Glomerular visceral epithelial cell (primary cell): ENCODE results near the gene OR2AK2.

ENCODE experiments used
- DNase-seq: peaks from one replicate; pipeline ENCODE4 v3.0.0-alpha.2; 2016; ENCODE audit errors: extremely low spot score

Gene OR2AK2

DNA sequence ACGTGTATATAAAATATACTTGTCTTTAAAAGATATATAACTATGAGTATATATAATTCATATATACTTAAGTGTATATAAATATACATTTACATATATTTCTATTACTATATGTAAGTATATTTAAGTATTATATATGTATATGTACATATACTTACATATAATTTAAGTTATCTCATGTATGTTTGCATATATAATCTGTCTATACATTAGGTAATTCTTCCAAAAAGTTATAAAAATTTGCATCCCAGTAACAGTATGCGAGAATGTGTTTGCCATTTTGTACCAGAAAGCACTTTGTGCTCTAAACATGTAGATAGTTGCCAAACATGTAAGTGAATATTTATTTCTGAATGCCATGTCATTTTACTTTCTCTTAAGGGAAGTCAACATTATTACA is at the start of gene OR2AK2:
Gene OR2AK2 (plus strand): TSS at position 301 of the 400 bp plus-strand sequence. CDS start 144 bp downstream, outside the sequence.
- no peak for DNase-seq

DNA sequence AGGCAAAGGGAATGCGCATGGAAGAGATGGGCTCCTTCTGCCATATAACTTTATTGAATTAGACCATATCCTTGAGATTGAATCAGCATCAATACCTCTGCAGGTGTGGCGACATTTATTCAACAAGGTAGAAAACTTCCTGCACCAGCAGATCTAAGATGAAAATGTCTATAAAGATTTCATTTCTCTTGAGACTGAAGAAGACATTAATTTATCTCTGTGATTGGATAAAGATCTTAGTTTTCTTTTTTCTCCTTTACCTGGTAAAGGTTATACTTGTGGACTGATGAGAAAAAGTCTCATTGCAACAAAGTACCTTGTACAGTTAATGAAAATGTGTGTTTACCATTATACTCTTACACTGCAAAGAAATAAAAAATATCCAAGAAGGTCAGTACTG is 45.1 kb upstream of the OR2AK2 start, which contains the start of gene OR2T8:
Gene OR2T8 (plus strand): TSS at position 301 of the 400 bp plus-strand sequence. CDS start 766 bp downstream, outside the sequence.
- DNase-seq: no peak

DNA sequence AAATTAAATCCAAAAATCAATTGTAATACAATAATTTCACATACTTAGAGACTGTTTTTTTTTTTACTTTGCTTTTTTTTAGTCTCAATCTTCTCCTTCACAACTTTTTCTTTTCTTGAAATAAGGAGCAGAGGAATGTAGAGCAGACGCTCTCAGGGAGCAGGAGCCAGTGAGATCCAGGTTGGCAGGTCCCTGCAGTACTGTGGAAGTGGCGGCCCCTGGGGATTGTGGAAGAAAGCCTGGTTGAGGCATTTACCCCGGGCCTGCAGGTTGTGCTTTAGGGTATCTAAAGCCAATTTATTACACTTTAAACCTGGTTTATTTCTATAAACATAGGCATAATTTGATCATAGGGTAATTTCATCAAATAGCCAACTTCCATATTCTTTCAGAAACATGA is 41.1 kb upstream of the OR2AK2 start:
- no peak for DNase-seq

GRCh38 chr1:247924868-247925267 is 40.2 kb upstream of the OR2AK2 start, which contains the start of gene OR2AJ1:
Gene OR2AJ1 (plus strand): TSS chr1:247924889. CDS start chr1:247933769, 8,880 bp downstream.
- DNase-seq: no peak

- DNase-seq: no peak
Observed at GRCh38 chr1:247933989-247934388, 31.0 kb upstream of the OR2AK2 start.

GRCh38 chr1:247935781-247936180 is 29.3 kb upstream of the OR2AK2 start:
- no peak for DNase-seq

GRCh38 chr1:247936415-247936814 is 28.6 kb upstream of the OR2AK2 start:
- DNase-seq: no peak

- DNase-seq: peak; percentile 86
Observed at GRCh38 chr1:247936965-247937734, 27.9 kb upstream of the OR2AK2 start.

GRCh38 chr1:247942624-247943023 is 22.4 kb upstream of the OR2AK2 start:
- no peak for DNase-seq

DNA sequence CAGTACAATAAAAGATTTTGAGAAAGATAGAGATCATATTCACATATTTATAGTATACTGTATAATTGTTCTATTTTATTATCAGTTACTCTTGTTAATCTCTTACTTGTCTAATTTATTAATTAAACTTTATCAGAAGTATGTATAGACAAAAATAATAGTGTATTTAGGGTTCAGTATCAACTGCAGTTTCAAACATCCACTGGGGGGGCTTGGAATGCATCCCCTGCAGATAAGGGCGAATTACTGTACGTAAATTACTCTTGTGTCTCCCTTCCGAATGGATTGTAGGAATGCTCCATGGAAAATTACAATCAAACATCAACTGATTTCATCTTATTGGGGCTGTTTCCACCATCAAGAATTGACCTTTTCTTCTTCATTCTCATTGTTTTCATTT is 16.5 kb upstream of the OR2AK2 start, which contains the start of gene OR2L8:
Gene OR2L8 (plus strand): TSS at position 301 of the 400 bp plus-strand sequence. CDS start 0 bp downstream, at position 301.
- no peak for DNase-seq

- no peak for DNase-seq
Observed at GRCh38 chr1:247953408-247953807, 11.6 kb upstream of the OR2AK2 start.

DNA sequence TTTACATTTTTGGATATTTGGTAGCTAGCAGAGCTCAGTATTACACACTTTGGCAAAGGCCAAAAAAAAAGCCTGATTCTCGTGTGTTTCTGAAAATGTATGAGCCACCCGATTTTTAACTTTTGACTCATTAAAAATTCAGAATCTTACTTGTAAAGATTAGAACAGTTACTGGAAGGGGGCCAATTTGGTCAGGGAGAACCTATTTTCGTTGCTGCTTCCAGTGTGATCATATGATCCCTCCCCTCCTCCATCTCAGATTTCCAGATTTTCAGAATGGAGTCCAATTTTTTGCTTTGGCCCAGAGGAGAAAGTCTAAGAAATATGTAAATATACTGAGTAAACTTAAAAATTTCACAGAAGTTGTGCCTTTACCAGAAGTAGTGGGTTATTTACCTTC is 3.2 kb upstream of the OR2AK2 start:
- no peak for DNase-seq

DNA sequence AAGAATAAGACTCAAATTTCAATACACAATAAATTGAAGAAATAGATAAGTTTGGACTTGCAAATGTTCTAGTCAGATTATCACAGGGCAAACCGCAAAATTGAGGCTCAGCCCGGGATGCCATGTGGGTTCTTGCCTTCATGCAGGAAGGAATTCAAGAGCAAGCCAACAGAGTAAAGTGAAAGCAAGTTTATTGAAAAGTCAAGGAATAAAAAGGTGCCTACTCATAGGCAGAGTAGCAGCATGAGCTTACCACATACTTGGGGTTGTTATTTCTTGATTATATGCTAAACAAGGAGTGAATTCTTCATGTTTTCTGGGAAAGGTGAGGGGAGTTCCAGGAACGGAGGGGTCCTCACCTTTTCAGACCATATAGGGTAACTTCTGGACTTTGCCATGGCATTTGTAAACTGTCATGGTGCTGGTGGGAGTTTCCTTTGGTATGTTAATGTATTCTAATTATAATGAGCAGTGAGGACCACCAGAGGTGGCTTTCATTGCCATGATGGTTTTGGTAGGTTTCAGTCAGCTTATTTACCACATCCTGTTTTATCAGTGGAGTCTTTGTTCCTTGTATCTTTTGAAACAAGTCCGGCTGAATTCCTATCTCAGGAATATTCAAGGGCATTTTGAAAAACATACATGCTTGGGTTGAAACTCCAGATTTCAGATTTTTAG is 2.0 kb upstream of the OR2AK2 start:
- DNase-seq: no peak

DNA sequence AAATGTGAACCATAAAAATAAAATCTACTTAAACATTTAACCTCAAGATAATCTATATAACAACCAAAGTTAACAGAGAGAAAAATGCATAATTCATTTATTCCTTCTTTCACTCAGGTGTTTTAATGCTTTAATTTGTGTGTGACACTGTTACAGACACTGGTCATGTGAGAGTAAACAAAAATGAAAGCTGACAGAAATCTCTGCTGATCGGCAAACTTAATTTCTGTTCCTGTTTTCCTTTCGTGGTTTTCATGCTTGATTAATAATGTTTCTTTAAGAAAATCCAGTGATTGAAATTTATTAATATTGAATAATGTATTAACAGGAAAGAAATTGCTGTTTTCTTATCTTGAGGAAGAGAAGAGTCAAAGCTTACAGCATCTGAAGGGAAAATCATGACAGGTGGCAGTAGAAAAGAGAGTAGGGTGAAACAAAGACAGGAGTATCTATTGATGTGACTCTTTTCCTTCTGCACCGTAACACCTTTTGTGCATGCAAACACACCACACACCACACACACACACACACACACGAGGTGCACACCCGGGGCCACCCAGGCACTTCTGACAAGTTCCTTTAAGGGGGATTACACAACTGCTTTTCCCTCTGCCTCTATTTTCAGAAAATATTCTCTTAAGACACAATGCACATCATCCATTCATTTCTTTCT is 1.6 kb downstream of the OR2AK2 start:
- DNase-seq: no peak

- DNase-seq: no peak
Observed at GRCh38 chr1:247992986-247993385, 28.0 kb downstream of the OR2AK2 start.

GRCh38 chr1:247998811-247999210 is 33.8 kb downstream of the OR2AK2 start:
- DNase-seq: no peak

DNA sequence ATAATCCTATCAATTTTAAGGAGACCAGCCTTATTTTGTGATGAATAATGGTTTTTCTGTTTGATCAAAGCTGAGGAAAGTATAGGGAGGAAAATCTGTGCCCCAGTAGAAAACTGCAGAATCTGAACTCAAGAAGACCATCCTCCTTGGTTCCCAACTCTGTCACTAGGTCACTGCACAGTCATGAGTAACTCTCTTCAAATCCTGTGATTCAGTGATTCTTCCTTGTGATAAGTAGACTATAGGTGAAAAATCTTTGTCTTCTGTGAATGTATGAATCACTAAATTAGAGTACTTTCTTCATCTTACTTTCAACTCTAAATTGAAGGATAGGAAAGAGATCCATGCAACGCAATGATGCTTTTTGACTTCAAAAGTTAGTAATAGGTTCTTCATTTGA is 35.1 kb downstream of the OR2AK2 start:
- DNase-seq: no peak

GRCh38 chr1:248007778-248008177 is 42.7 kb downstream of the OR2AK2 start:
- DNase-seq: no peak

DNA sequence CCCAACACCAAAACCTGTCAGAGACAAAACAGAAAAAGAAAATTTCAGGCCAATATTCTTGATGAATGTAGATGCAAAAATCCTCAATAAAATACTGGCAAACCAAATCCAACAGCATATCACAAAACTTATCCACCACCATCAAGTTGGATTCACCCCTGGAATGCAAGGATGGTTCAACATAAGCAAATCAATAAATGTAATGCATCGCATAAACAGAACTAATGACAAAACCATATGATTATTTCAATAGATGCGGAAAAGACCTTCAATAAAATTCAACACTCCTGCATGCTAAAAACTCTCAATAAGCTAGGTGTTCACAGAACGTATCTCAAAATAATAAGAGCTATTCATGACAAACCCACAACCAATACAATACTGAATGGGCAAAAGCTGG is 44.6 kb downstream of the OR2AK2 start:
- no peak for DNase-seq

GRCh38 chr1:248013229-248013710 is 48.2 kb downstream of the OR2AK2 start, which contains the start of gene OR2L5:
Gene OR2L5 (plus strand): TSS chr1:248013660. CDS start chr1:248021948, 8,288 bp downstream.
- no peak for DNase-seq

- DNase-seq: no peak
Observed at GRCh38 chr1:248015803-248016202, 50.8 kb downstream of the OR2AK2 start.
